M059J (cell line): Measurements from ENCODE around the gene MMD. TPM values are rescaled to one million over a fixed set of nuclear protein-coding genes. Genes with fewer than 3 reads are reported as not detected.
"Not testable (repeated sequence)": the region's sequence is repeated elsewhere in the genome, so short reads cannot be mapped to it uniquely, and the experiment has no call there.

Experiments used
- DNase-seq: peaks from one replicate; pipeline ENCODE4 v3.0.0-alpha.2; 2012; ENCODE audit warnings: low read depth
- total RNA-seq: library from RNA; depleted of rRNA; stranded (reverse); fragments of >200 nt; shearing (Covaris generic); gene quantifications from 2 replicates; pipeline ENCODE4 v1.2.3, GENCODE V29; 2014

Gene MMD
- total RNA-seq, 1 experiment from 2014 or later: 35.2 TPM

DNA sequence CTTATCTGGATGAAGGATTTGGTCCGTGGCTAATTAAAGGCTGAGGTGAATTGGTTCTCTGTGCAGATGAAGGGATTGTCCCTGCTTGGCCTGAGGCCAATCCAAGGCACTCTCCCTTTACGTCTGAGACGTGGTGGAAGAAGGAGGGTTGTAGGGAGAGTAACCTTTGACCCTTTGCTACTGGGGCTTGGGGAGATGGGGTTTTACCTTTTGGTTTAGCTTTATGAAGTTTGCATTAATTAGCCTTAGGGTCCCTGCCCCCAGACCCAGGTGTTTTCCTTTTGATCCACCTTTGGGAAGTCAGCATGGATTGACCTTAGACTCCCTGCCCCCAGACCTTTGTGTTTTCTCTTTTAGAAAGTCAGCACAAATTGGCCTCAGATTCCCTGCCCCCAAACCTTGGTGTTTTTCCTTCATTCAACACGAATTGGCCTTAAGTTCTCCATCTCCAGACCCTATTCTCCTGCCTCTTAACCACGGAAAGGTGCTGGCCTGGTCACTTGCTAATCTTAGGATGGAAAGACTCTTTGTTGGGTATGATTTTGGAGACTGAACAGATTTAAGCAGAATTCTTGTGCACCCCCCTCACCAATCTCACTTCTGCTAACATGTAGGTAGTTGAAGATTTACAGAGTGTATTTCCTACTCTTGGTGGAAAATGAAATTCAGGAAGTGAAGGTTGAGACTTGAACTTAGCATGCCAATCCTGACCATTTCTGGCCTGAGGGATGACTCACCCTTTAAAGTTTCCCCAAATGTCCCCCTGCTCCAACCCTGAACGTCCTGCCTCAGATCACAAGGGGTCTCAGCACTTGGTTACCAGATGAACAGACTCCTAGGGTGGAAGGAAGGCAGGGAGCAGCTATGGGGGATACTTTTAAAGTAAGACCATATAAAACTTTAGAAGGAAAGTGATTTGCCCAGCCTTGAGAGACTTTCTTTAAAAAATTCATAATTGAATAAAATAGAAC lies 23.1 kb upstream of the MMD start:
- peak; percentile 65 for DNase-seq

DNA sequence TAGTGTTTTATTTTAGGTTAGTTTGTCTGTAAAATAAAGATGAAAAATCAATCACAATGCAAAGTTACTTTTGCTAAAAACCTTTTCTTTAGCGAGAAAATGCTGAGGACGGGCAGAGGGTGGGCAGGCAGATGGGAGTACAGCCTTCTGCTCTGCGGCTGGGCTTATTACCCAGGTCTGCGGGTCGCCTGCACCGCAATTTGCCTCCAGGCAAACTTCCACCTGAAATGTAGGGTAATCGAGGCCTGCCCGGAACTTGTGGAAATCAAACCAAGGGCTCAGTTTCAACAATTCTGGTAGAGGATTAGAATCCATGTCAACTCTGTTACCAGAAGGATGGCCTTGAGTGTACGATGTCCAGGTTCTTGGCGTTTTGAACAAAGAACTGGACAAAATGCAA lies 22.3 kb upstream of the MMD start:
- no peak for DNase-seq

DNA sequence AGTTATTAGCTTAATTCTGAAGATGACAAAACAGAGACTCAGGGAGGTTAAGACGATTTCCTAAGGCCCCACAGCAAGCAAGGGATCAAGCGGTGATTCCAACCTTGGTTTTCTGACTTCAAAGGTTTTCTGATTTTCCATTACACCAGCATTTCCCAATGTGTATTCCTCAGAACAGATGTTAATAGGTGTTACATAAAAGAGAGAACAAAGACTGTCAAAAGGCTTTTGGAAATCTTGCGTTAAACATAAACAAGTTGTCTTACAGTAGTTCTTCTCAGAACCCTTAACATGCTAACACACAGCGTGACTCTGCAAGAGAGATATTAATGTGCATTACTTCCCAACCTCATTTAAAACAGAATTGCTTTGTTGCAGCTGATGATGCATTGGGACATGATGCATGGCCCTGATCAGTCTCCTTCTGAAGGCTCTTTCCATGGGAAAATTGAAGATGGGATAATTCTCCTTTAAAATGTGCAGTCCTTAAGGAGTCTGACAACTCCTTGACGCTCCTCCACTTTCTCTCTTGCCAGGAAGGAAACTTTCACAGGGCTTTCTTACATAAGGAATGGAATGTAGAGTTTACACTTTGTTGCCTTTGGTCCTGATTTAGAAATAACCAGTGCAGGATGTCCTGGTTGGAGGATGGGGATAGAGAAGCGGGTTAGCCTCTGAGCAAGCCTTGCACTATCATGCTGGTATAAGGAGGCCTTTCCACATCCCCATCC lies 21.5 kb upstream of the MMD start:
- no peak for DNase-seq

DNA sequence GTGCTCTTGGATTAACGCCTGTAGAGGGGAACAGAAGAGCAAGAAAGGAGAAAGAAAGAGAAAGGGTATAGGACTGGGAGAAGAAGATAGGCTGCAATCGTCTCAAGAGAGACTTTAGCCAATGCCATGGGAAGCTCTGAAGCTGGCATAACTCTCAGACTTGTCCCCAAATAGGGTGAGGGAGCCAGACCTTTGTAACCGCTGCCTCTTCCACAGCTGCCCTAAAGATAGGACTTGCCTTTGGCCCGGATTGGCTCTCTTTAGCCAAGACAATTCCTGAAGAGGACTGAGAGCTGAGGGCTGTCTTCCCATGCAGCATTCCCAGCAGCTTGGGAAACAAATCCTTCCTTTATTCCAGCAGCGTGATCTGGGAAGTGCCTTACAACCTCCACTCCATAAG lies 20.8 kb upstream of the MMD start:
- no peak for DNase-seq

DNA sequence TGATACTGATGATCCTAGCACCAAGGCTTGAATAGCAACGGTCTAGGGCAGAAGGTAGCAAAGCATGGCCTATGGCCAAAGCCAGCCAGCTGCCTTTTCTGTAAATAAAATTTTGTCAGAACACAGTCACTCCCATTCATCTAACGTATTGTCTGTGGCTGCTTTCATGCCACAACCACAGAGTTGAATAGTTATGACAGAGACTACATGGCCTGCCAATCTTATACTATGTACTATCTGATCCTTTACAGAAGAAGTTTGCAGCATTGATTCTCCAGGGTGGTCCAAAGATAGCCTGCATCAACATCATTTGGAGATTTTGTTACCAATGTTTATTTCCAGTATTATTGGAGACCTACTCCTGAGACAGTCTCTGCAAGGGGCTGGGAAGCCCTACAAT lies 19.9 kb upstream of the MMD start:
- DNase-seq: no peak

DNA sequence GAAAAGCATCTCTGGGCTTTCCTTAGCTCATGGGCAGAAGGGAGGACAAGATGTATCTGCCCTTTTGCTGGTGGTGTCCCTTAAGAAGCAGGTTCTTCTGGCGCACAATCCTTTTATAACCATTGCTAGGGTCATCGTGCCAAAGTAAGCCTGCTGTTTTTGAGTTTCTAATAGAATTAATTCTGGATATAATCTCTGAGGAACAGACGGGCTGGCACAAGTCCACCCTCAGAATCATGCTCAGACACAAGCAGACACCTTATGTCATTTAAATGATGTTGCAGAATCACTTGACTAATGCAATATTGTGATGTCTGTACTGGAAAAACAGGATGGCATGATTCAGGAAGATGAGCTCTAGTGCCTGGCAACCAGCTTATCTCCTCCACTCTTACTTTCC lies 18.8 kb upstream of the MMD start:
- no peak for DNase-seq

DNA sequence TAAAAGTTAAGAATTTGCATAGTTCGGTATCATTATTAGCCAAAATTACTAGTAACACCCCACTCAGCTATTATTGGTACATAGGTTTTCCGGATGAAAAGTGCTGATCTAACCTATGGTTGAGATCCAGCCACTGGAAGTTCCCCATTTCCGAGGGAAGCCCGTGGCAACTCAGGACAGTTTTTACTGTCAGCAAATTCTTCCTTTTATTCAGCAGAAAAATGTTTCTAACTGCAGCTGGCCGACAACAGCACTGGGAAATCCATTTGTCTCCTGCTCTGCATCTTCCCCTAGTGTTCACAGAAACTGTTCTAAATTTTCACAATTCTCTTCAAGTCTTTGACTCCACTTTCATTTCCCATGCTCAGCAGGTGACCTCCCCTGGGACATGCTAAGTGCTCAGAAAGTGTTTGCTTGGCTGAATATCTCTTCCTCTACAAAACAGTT lies 15.5 kb upstream of the MMD start:
- no peak for DNase-seq

DNA sequence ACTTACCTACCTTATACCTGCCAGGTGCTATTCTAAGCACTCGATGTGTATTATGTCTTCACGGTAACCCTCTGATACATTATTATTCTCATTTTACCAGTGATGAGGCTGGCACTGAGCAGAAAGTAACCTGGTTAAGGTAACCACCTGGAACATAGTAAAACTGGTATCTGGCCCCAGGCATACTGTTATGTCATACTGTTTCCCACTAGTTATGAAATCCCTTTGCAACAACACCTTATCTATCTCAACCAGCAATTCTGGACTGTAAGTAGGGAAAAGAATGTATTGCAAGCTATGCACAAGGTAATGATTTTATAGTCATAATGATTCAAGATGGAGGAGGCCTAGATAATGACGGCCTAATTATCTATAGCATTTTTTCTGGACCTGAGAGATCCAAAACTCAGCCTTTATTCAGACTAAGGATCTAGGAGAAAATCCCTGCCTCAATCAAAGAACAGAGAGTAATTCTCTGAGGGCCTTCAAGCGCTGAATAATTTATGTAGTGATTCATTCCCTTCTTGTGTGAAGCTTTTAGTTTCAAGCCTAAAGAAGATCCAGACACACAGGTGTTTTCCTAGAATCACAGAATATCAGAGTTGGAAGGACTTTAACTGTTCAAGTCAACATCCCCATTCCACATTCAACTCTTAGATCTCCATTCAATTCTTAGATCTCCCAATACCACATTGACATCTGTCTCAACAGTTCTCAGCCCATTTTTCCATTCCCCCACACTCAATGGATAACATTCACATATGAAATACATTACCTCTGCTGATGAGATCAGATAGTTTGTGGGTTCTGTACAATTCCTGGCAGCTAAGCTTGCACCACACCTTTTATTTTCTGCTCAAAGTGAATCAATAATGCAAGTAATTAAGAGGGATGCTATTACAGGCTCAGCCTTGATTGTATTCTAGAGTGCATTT lies 14.9 kb upstream of the MMD start:
- DNase-seq: no peak

DNA sequence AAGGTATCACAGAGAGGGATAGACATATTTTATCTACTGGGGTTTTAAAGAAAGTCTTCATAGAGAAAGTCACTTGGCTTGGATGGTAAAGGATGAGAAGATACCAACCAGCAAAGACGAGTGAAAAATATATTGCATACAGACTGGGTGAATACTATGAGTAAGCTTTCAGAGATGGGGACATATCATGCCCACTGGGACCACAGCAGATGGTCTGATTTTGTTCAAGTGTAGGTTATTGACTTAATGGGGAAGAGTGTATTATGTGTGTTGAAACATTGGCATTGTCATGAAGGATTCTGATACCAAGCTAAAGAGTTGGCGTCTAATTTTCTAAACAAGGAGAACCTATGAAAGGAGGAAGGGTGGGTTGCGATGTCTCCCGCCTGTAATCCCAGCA lies 13.8 kb upstream of the MMD start:
- no peak for DNase-seq

DNA sequence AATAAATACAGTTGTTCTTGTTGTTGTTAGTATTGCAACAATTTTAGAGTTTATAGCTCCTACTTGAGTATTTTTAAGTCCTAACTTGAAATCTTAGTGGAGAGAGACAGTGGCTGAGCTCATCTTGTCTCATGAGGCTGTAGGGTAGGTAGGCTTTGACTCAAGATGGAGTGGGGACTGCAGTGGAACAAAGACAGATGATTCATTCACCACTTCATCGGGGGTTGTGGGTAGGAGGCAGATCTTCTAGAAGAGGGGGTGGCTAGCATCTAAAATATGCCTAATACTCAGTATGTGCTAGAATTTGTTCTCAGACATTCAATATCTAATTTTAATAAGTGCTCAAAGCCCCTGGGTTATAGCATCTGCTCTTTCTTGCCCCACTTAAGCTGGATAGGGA lies 13.1 kb upstream of the MMD start:
- DNase-seq: peak; percentile 59

DNA sequence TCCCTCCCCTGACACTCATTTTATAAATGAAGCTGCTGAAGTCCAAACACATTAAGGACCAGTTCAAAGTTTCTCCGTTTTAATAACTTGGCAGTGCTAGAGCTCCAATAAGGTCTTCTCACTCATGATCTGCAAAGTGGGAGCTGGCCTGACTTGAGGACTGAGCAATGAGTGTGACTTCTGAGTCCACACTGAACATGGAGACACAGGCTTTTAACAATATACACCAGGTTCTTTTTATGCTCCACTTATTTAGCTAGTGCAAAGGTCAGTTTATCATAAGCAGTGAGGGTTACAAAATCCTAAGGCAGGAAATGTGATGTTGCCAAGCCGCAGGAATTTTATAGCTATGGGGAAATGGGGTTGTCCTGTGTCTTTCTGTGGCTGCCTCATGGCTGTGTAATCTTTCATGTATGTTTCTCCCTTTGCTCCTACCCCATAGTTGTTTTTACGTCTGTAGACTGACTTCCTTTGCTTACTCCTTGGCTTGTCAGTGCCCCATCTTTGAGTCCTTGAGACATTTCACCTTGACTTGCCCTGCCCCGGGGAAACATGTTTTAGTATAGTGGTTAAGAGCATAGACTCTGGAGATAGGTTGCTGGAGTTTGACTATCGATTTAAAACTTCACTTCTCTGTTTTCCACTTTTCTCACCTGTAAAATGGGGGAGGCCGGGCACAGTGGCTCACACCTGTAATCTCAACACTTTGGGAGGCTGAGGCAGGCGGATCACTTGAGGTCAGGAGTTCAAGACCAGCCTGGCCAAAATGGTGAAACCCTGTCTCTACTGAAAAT lies 12.2 kb upstream of the MMD start:
- peak; percentile 95 for DNase-seq

DNA sequence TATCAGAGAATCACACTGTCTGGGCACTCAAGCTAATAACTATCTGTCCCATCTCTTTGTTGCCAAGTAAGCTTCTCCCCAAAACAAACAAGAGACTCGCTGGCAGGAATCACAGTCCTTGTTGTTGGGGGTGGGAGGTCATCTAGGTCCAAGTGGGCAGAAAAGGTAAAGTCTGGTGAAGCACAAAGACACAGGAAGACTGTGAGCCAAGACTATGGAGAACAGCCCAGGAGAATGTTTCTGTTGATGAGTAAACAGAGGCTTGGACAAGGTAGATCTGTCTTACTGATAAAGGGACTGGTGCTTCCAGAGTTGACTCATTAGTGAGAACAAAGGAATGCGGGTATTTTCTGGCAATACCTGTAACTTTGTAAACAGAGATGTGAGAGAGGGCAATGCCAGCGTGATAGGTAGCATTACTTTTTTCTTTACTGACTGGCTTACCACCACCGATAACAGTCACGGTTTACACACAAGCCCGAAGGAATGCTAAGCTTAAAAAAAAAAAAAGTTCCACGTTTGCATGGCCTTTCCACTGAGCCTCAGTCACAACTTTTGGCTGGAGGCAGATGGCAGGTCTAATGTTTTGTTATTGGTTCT lies 11.5 kb upstream of the MMD start:
- DNase-seq: peak; percentile 86

DNA sequence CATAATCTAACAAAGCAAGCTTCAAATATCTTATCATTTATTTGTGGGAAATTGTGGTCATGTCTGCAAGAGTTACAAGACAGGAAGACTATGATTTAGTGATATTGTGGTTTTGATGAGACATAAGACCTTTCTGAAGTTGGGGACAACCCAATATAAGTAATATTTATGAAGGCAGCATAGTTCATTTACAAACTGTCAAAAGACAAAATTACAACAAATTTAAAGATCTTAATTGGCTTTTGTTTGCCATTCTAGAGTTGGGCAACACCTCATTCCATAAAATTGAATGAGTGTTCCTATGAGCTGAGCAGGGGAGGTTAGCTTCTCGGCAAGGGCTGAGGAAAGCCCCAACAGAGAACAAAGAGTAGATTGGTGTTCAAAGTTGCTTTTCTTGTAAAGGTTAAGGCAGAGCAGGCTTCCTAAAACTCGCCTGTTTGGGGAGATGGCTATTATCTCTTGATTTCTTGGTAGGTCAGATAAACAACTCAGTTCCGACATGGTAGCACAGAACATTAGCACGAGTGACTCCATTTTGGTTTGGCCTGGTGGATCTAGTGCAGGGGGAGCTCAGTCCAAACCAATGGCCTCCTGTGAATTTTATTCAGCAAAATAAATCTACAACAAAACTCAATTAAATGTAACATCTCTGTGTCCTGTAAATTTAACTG lies 10.9 kb upstream of the MMD start:
- peak; percentile 77 for DNase-seq

DNA sequence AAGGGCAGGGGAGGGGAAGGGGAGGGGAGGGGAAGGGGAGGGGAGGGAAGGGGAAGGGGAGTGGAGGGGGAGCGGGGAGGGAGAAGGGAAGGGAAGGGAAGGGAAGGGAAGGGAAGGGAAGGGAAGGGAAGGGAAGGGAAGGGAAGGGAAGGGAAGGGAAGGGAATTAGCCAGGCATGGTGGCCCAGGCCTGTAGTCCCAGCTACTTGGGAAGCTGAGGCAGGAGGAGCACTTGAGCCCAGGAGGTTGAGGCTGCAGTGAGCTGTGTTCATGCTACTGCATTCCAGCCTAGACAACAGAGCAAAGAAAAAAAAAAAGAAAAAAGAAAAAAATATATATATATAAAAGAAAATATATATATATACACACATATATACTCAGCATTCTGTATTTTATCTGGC lies 10.3 kb upstream of the MMD start:
- DNase-seq: not testable (repeated sequence)

DNA sequence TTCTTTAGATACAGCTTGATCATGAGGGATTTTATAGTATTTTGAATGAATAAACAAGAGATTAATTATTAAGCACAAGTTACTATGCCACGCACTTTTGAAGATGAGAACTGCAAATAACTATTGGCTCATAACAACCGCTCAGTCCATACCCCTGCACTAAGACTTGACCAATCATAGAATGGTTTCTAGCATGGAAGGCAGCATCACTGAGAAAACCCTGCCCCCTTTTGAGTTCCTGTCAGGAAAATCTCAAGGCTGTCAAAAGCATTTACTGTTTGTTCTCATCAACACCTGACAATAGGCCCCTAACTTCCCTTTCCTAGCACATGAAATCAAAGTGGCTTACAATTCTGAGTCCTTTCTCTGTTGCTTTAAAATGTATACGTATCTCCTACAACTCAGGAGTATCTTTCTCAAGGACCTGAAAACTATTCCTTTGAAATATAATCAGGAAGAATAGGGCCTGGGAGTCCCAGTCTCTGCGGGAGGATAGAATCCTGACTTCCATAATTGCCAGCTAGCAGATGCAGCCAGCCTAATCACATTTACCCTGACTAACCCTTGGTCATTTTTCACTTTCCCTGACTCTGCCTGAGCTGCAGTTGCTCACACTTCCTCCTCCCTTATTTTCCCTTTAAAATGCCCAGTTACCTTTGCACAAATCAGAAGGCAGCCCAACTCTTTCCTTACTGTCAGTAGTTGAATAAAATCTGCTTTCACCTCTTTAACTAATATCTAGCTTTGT lies 9.1 kb upstream of the MMD start:
- peak; percentile 29 for DNase-seq

DNA sequence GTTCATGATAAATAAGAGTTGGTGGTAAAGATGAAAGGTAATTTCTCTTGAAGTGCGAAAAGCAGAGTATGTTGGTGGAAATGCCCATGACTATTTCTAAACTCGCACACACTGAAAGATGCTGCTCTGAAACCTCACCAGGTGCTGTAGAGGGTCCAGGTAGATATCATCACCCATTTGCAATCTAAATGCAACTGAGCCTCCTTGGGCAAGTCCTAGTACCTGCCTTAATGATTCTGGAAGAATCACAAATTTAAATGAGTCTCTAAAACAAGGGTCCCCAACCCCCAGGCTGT lies 5.9 kb upstream of the MMD start:
- no peak for DNase-seq

DNA sequence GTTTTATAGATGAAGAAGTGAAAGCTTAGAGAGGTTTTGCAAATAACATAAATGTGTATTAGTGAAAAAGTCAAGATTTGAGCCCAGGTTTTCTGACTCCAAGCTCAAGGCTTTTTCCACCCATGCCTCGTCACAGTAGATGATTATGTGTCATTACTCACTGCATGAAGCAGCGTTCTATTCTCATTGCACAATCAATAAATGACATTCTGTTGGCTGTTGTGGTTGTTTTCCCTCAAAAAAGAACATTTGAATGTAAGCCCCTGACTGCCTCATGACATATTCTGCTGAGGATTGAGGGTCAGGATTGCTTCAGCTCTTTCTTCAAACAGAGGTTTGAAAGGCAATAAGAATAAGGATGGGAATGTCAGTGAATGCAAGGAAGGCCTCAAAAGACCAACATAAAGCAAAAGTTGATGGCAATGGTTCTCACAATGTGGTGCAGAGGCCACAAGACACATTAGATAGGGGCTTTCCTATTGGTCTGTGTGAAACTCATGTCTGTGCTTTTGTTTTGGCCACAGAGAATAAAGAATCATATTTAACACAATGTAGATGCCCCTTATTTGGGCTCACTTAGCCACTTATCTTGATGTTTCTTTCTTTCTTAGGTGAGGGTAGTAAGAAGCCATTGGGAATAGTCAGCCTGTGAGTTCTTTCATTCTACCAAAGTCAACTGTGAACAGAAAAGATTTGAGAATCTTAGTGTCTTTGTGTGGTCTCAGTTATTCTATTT lies 5.4 kb upstream of the MMD start:
- DNase-seq: no peak

DNA sequence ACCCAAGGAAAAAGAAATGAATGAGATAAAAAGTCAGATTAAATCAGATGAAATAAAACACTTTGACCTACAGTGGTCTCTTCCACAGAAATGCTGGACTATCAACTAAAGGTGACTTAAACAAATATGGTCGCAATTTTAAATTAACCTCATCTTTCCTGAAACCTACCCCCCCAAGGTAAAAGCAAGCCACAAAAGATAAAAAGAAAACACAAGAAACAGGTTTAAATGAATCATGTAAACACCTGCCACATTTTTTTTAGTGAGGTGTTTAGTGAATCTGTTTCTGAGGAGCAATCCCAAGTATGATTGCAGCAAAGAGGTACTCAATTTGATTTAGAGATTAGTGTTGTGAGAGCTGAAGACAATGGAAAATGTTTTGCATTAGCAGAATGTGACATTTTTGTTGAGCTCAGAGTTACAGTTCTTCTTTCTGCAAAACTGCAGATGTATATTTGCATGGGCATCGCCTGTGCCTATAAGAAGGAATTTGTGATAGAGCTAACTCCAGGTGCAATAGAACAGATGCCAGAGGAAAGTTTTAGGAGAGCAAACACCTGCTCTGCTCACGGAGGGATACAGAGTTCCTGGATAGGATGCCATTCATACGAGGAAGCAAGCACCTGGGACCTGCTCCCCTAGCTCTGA lies 3.4 kb upstream of the MMD start:
- no peak for DNase-seq
